Fibroblast of lung (primary cell): ENCODE measurements around the gene SATL1. TPM values are rescaled to one million over a fixed set of nuclear protein-coding genes. Genes with fewer than 3 reads are reported as not detected.

Source experiments
- DNase-seq, 2 donors: peaks; one replicate each; pipeline versions ENCODE4 v3.0.0 to v3.0.0-alpha.2; 2010; ENCODE audit warnings: low read depth in 2 of 2
- H2AFZ ChIP-seq: 2 replicates; pipeline ENCODE4 v1.5.1; 2012; ENCODE audit warnings: low read length, control low read depth, inconsistent platforms
- H3K27ac ChIP-seq: 2 replicates; pipeline ENCODE4 v1.5.1; 2011; ENCODE audit warnings: low read length, control low read depth; ENCODE audit not compliant: insufficient read depth
- H3K27me3 ChIP-seq: 2 replicates; pipeline ENCODE4 v1.5.1; 2011; ENCODE audit warnings: mild to moderate bottlenecking, low read length; ENCODE audit not compliant: control insufficient read depth, insufficient read depth
- H3K36me3 ChIP-seq: 2 replicates; pipeline ENCODE4 v1.5.1; 2011; ENCODE audit warnings: low read length; ENCODE audit not compliant: control insufficient read depth, insufficient read depth
- H3K4me1 ChIP-seq: 2 replicates; pipeline ENCODE4 v1.5.1; 2011; ENCODE audit warnings: low read length; ENCODE audit not compliant: control insufficient read depth, insufficient read depth; ENCODE audit errors: extremely low read depth
- H3K4me2 ChIP-seq: 2 replicates; pipeline ENCODE4 v1.5.1; 2011; ENCODE audit warnings: low read length, control low read depth; ENCODE audit not compliant: insufficient read depth; ENCODE audit errors: extremely low read depth
- H3K4me3 ChIP-seq, 4 experiments: fragments of 200-600 bp in 1 of 4; sonication (generic) in 1 of 4; replicated peaks in 1 of 4; 2 replicates each; pipeline ENCODE4 v1.5.1; 2011 to 2016; ENCODE audit warnings: low read length in 4 of 4, low read depth in 3 of 4, mild to moderate bottlenecking in 3 of 4, control low read depth in 2 of 4, inconsistent platforms in 1 of 4, mixed read lengths in 1 of 4; ENCODE audit not compliant: insufficient read depth in 1 of 4; ENCODE audit errors: control extremely low read depth in 1 of 4
- H3K79me2 ChIP-seq: 2 replicates; pipeline ENCODE4 v1.5.1; 2012; ENCODE audit warnings: mild to moderate bottlenecking, low read length, inconsistent platforms; ENCODE audit not compliant: control insufficient read depth, insufficient read depth
- H3K9ac ChIP-seq: 2 replicates; pipeline ENCODE4 v1.5.1; 2011; ENCODE audit warnings: mild to moderate bottlenecking, low read length, control low read depth; ENCODE audit not compliant: insufficient read depth
- H3K9me3 ChIP-seq: 2 replicates; pipeline ENCODE4 v1.5.1; 2012; ENCODE audit warnings: low read depth, low read length; ENCODE audit not compliant: control insufficient read depth, insufficient read depth
- H4K20me1 ChIP-seq: 2 replicates; pipeline ENCODE4 v1.5.1; 2011; ENCODE audit warnings: low read length; ENCODE audit not compliant: control insufficient read depth, insufficient read depth; ENCODE audit errors: extremely low read depth
- CTCF ChIP-seq, 2 donors: IDR thresholded peaks in 1 of 2; conservative IDR thresholded peaks in 1 of 2; 1 replicate in 1 of 2; 2 replicates in 1 of 2; pipeline ENCODE4 v1.5.1; 2011 to 2012; ENCODE audit warnings: low read length in 2 of 2, control low read depth in 1 of 2, inconsistent platforms in 1 of 2, low read depth in 1 of 2, mild to moderate bottlenecking in 1 of 2
- EZH2 ChIP-seq: IDR thresholded peaks from 2 replicates; pipeline ENCODE4 v1.5.1; 2012; ENCODE audit warnings: low read length, control low read depth, mild to moderate bottlenecking; ENCODE audit errors: missing control alignments
- polyA plus RNA-seq, 2 donors: library from polyadenylated mRNA; depleted of rRNA in 1 of 2; stranded (reverse) in 1 of 2; unstranded in 1 of 2; fragments of >200 nt; gene quantifications; 2 replicates each; pipeline ENCODE4 v1.2.1, GENCODE V29; 2011 to 2012; ENCODE audit warnings: missing spikeins in 1 of 2
- total RNA-seq: library from RNA; depleted of rRNA; stranded (reverse); fragments of >200 nt; gene quantifications from 2 replicates; pipeline ENCODE4 v1.2.1, GENCODE V29; 2014

SATL1 gene
- total and polyA plus RNA-seq, 2 donors (not counting 1 experiment from before 2014, with no cell fraction given): not detected

GRCh38 chrX:85140964-85141363 is 102.6 kb downstream of the SATL1 start:
- TF ChIP-seq EZH2 (no peak), CTCF (conservative IDR thresholded peaks at IDR 0.05 in 1 of 2, IDR thresholded peaks at IDR 0.05 in 1 of 2; ENCODE audit: low read depth in 1 of 2, low read length in 2 of 2) (no peak)
- Histone ChIP-seq H3K9me3 (no peaks in the 10 kb centered on the region), H4K20me1 (no peaks in the 10 kb centered on the region), H3K4me2 (no peak overlapping the region), H3K4me3 (no peak overlapping the region), H3K27ac (no peak overlapping the region), H3K36me3 (no peaks in the 10 kb centered on the region), H3K9ac (no peak overlapping the region), H3K79me2 (no peaks in the 10 kb centered on the region), H3K27me3 (no peaks in the 10 kb centered on the region), H3K4me1 (no peaks in the 10 kb centered on the region), H2AFZ (no peak overlapping the region)
- DNase-seq: no peak

GRCh38 chrX:85139422-85139821 is 104.2 kb downstream of the SATL1 start:
- no peaks in the 10 kb centered on the region for H3K79me2 ChIP-seq
- H3K27me3 ChIP-seq: no peaks in the 10 kb centered on the region
- no peak for TF ChIP-seq CTCF (conservative IDR thresholded peaks at IDR 0.05 in 1 of 2, IDR thresholded peaks at IDR 0.05 in 1 of 2; ENCODE audit: low read depth in 1 of 2, low read length in 2 of 2)
- TF ChIP-seq EZH2: no peak
- H3K36me3 ChIP-seq: no peaks in the 10 kb centered on the region
- no peaks in the 10 kb centered on the region for H3K4me1 ChIP-seq
- H3K4me2 ChIP-seq: no peak overlapping the region
- no peak overlapping the region for H3K9ac ChIP-seq
- no peak for DNase-seq
- no peak overlapping the region for H3K4me3 ChIP-seq
- no peak overlapping the region for H3K27ac ChIP-seq
- H3K9me3 ChIP-seq: no peaks in the 10 kb centered on the region
- no peaks in the 10 kb centered on the region for H4K20me1 ChIP-seq
- no peak overlapping the region for H2AFZ ChIP-seq

GRCh38 chrX:85136409-85136808 is 107.2 kb downstream of the SATL1 start:
- Histone ChIP-seq H3K27ac (no peak overlapping the region), H3K79me2 (no peaks in the 10 kb centered on the region), H4K20me1 (no peaks in the 10 kb centered on the region), H3K9ac (no peak overlapping the region), H3K9me3 (no peaks in the 10 kb centered on the region), H3K36me3 (no peaks in the 10 kb centered on the region), H3K4me1 (no peaks in the 10 kb centered on the region), H2AFZ (no peak overlapping the region), H3K27me3 (no peaks in the 10 kb centered on the region), H3K4me2 (no peak overlapping the region), H3K4me3 (no peak overlapping the region)
- no peak for DNase-seq
- no peak for TF ChIP-seq CTCF (conservative IDR thresholded peaks at IDR 0.05 in 1 of 2, IDR thresholded peaks at IDR 0.05 in 1 of 2; ENCODE audit: low read depth in 1 of 2, low read length in 2 of 2)
- TF ChIP-seq EZH2: no peak
